BLaER1 (cell line): ENCODE measurements around the gene STYXL2.

Source experiments
- H3K27ac ChIP-seq: shearing (Covaris generic); formaldehyde crosslinking; 2 replicates; pipeline ENCODE4 v1.8.1; 2022
- H3K27me3 ChIP-seq: shearing (Covaris generic); formaldehyde crosslinking; 2 replicates; pipeline ENCODE4 v1.8.1; 2022
- H3K36me3 ChIP-seq: shearing (Covaris generic); formaldehyde crosslinking; 2 replicates; pipeline ENCODE4 v1.8.1; 2022
- H3K4me1 ChIP-seq: shearing (Covaris generic); formaldehyde crosslinking; 2 replicates; pipeline ENCODE4 v1.8.1; 2022
- H3K4me2 ChIP-seq: shearing (Covaris generic); formaldehyde crosslinking; 2 replicates; pipeline ENCODE4 v1.8.1; 2022
- H3K4me3 ChIP-seq: shearing (Covaris generic); formaldehyde crosslinking; 2 replicates; pipeline ENCODE4 v1.8.1; 2022
- H3K9ac ChIP-seq: shearing (Covaris generic); formaldehyde crosslinking; 2 replicates; pipeline ENCODE4 v1.8.1; 2022
- H3K9me3 ChIP-seq: shearing (Covaris generic); formaldehyde crosslinking; 2 replicates; pipeline ENCODE4 v1.8.1; 2022
- H4K20me1 ChIP-seq: shearing (Covaris generic); formaldehyde crosslinking; 2 replicates; pipeline ENCODE4 v1.8.1; 2022
- Cebpa-rat ChIP-seq: shearing (Covaris generic); IDR thresholded peaks from 2 replicates; pipeline ENCODE4 v1.8.1; 2022

The STYXL2 gene

GRCh38 chr1:167093846-167094516 is at the start of gene STYXL2:
Gene STYXL2, plus strand, starts transcription at chr1:167094075. Its CDS starts 775 bp downstream, at chr1:167094850.
- H3K4me3 ChIP-seq: no peak within 1 kb of the TSS

GRCh38 chr1:167051907-167052306 is 42.0 kb upstream of the STYXL2 start:
- no peaks in the 10 kb centered on the region for H3K36me3 ChIP-seq
- no peak for TF ChIP-seq Cebpa-rat
- no peak overlapping the region for H3K9ac ChIP-seq
- no peaks in the 10 kb centered on the region for H4K20me1 ChIP-seq
- no peak overlapping the region for H3K4me3 ChIP-seq
- no peak overlapping the region for H3K27ac ChIP-seq
- no peaks in the 10 kb centered on the region for H3K9me3 ChIP-seq
- no peaks in the 10 kb centered on the region for H3K4me1 ChIP-seq
- no peak overlapping the region for H3K4me2 ChIP-seq
- H3K27me3 ChIP-seq: no peaks in the 10 kb centered on the region

More at GRCh38 chr1:167093846-167094516, at the start of gene STYXL2:
- no peak for TF ChIP-seq Cebpa-rat
- H4K20me1 ChIP-seq: no peaks in the 10 kb centered on the region
- H3K4me2 ChIP-seq: peak within 1 kb of the TSS; percentile 72
- no peak within 1 kb of the TSS for H3K27ac ChIP-seq
- H3K36me3 ChIP-seq: no peaks in the 10 kb centered on the region
- 0 out of 2 replicates have a peak within 1 kb of the TSS, but pooled peaks have one; percentile 25 for H3K9ac ChIP-seq
- peaks cover 17% of the 10 kb centered on the region for H3K9me3 ChIP-seq
- H3K4me1 ChIP-seq: peaks cover 37% of the 10 kb centered on the region
- no peaks in the 10 kb centered on the region for H3K27me3 ChIP-seq

- no peaks in the 10 kb centered on the region for H3K27me3 ChIP-seq
- H3K9ac ChIP-seq: no peak overlapping the region
- no peak overlapping the region for H3K4me2 ChIP-seq
- no peak overlapping the region for H3K4me3 ChIP-seq
- H3K27ac ChIP-seq: no peak overlapping the region
- H4K20me1 ChIP-seq: no peaks in the 10 kb centered on the region
- H3K4me1 ChIP-seq: no peaks in the 10 kb centered on the region
- no peak for TF ChIP-seq Cebpa-rat
- no peaks in the 10 kb centered on the region for H3K36me3 ChIP-seq
- H3K9me3 ChIP-seq: no peaks in the 10 kb centered on the region
Observed at GRCh38 chr1:167052389-167052788, 41.5 kb upstream of the STYXL2 start.

- Histone ChIP-seq H4K20me1 (no peaks in the 10 kb centered on the region), H3K4me1 (peaks cover 7% of the 10 kb centered on the region; the same call in 1 of the 2 replicates), H3K4me3 (no peak overlapping the region), H3K4me2 (no peak overlapping the region), H3K27me3 (no peaks in the 10 kb centered on the region), H3K9me3 (no peaks in the 10 kb centered on the region), H3K27ac (no peak overlapping the region), H3K36me3 (no peaks in the 10 kb centered on the region), H3K9ac (no peak overlapping the region)
- no peak for TF ChIP-seq Cebpa-rat
Observed at GRCh38 chr1:167054531-167054930, 39.3 kb upstream of the STYXL2 start.

GRCh38 chr1:167054946-167055630 is 38.8 kb upstream of the STYXL2 start:
- no peak for TF ChIP-seq Cebpa-rat
- Histone ChIP-seq H3K4me1 (peaks cover 7% of the 10 kb centered on the region; the same call in 1 of the 2 replicates), H3K9me3 (no peaks in the 10 kb centered on the region), H4K20me1 (no peaks in the 10 kb centered on the region), H3K27ac (no peak overlapping the region), H3K36me3 (no peaks in the 10 kb centered on the region), H3K4me3 (no peak overlapping the region), H3K4me2 (no peak overlapping the region), H3K9ac (no peak overlapping the region), H3K27me3 (no peaks in the 10 kb centered on the region)

- Histone ChIP-seq H3K9ac (no peak overlapping the region), H3K4me2 (no peak overlapping the region), H3K4me1 (peaks cover 7% of the 10 kb centered on the region; the same call in 1 of the 2 replicates), H3K9me3 (no peaks in the 10 kb centered on the region), H3K27ac (no peak overlapping the region), H3K4me3 (no peak overlapping the region), H3K36me3 (no peaks in the 10 kb centered on the region), H4K20me1 (no peaks in the 10 kb centered on the region), H3K27me3 (no peaks in the 10 kb centered on the region)
- TF ChIP-seq Cebpa-rat: no peak
Observed at GRCh38 chr1:167056529-167057231, 37.2 kb upstream of the STYXL2 start.

GRCh38 chr1:167057241-167057688 is 36.6 kb upstream of the STYXL2 start:
- H4K20me1 ChIP-seq: no peaks in the 10 kb centered on the region
- H3K4me2 ChIP-seq: no peak overlapping the region
- H3K27ac ChIP-seq: no peak overlapping the region
- no peaks in the 10 kb centered on the region for H3K9me3 ChIP-seq
- H3K9ac ChIP-seq: no peak overlapping the region
- peaks cover 7% of the 10 kb centered on the region; the same call in 1 of the 2 replicates for H3K4me1 ChIP-seq
- TF ChIP-seq Cebpa-rat: no peak
- no peaks in the 10 kb centered on the region for H3K27me3 ChIP-seq
- no peaks in the 10 kb centered on the region for H3K36me3 ChIP-seq
- no peak overlapping the region for H3K4me3 ChIP-seq

GRCh38 chr1:167059045-167059808 is 34.6 kb upstream of the STYXL2 start:
- no peak for TF ChIP-seq Cebpa-rat
- no peak overlapping the region for H3K4me3 ChIP-seq

GRCh38 chr1:167059809-167060107 is 34.1 kb upstream of the STYXL2 start:
- no peak for TF ChIP-seq Cebpa-rat
- Histone ChIP-seq H3K9ac (no peak overlapping the region), H3K4me1 (peaks cover 7% of the 10 kb centered on the region; the same call in 1 of the 2 replicates), H3K27me3 (no peaks in the 10 kb centered on the region), H3K27ac (no peak overlapping the region), H3K36me3 (no peaks in the 10 kb centered on the region), H4K20me1 (no peaks in the 10 kb centered on the region), H3K9me3 (no peaks in the 10 kb centered on the region), H3K4me3 (no peak overlapping the region), H3K4me2 (no peak overlapping the region)

More at GRCh38 chr1:167059045-167059808, 34.6 kb upstream of the STYXL2 start:
- peaks cover 7% of the 10 kb centered on the region; the same call in 1 of the 2 replicates for H3K4me1 ChIP-seq
- peak overlapping the region; percentile 48; the same call in 1 of the 2 replicates for H3K9ac ChIP-seq
- no peaks in the 10 kb centered on the region for H3K27me3 ChIP-seq
- H3K9me3 ChIP-seq: no peaks in the 10 kb centered on the region
- H3K4me2 ChIP-seq: peak overlapping the region; percentile 58
- no peaks in the 10 kb centered on the region for H3K36me3 ChIP-seq
- peak overlapping the region; percentile 34; the same call in 1 of the 2 replicates for H3K27ac ChIP-seq
- no peaks in the 10 kb centered on the region for H4K20me1 ChIP-seq
